SJCRH30 (cell line): ENCODE data around the gene GTF2H2C. TPM values are rescaled to one million over a fixed set of nuclear protein-coding genes. Genes with fewer than 3 reads are reported as not detected.
"Not testable (repeated sequence)": the region's sequence is repeated elsewhere in the genome, so short reads cannot be mapped to it uniquely, and the experiment has no call there.

Experiments used
- DNase-seq, 2 experiments: peaks; one replicate each; pipeline ENCODE4 v3.0.0-alpha.2; 2015 to 2020
- H3K27ac ChIP-seq: fragments of 250-450 bp; sonication (Bioruptor Pico); 2 replicates; pipeline ENCODE4 v1.5.1; 2020; ENCODE audit warnings: mild to moderate bottlenecking, moderate library complexity
- H3K27me3 ChIP-seq: fragments of 250-450 bp; sonication (Bioruptor Pico); 2 replicates; pipeline ENCODE4 v1.5.1; 2020; ENCODE audit warnings: mild to moderate bottlenecking, moderate library complexity
- H3K36me3 ChIP-seq: fragments of 250-450 bp; sonication (Bioruptor Pico); 2 replicates; pipeline ENCODE4 v1.5.1; 2020; ENCODE audit warnings: mild to moderate bottlenecking, moderate library complexity
- H3K4me1 ChIP-seq: fragments of 250-450 bp; sonication (Bioruptor Pico); 2 replicates; pipeline ENCODE4 v1.5.1; 2020; ENCODE audit warnings: mild to moderate bottlenecking, moderate library complexity
- H3K4me3 ChIP-seq: fragments of 250-450 bp; sonication (Bioruptor Pico); 2 replicates; pipeline ENCODE4 v1.5.1; 2020; ENCODE audit warnings: mild to moderate bottlenecking, moderate library complexity
- H3K9me3 ChIP-seq: fragments of 250-450 bp; sonication (Bioruptor Pico); replicated peaks from 2 replicates; pipeline ENCODE4 v1.5.1; 2020; ENCODE audit warnings: mild to moderate bottlenecking, moderate library complexity
- total RNA-seq: library from RNA; depleted of rRNA; stranded (reverse); fragments of >200 nt; shearing (Covaris generic); gene quantifications from 2 replicates; pipeline ENCODE4 v1.2.3, GENCODE V29; 2014; rRNA removed

GTF2H2C gene
- total RNA-seq, 1 experiment from 2014 or later = 109 TPM

DNA sequence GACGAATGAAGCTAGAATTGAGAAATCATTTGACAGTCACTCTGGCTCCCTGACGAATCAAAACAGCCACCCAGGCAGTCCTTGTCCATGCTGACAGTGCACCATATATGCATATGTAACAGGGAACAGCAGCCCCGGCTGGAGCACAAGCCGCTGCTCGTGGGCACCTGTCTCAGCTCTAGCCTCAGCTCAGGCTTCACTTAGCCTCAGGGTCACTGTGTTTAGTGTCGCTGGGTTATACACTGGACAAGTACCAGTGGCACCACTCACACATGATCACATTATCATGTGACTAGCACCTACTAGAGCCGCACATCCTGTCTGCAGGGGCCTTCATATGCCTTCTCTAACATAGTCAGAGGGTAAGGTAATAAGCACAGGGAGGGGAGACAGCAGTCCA is 54.9 kb downstream of the GTF2H2C start:
- H3K4me3 ChIP-seq, H3K9me3 ChIP-seq, H3K4me1 ChIP-seq, H3K27me3 ChIP-seq, H3K27ac ChIP-seq, DNase-seq, H3K36me3 ChIP-seq: not testable (repeated sequence)

DNA sequence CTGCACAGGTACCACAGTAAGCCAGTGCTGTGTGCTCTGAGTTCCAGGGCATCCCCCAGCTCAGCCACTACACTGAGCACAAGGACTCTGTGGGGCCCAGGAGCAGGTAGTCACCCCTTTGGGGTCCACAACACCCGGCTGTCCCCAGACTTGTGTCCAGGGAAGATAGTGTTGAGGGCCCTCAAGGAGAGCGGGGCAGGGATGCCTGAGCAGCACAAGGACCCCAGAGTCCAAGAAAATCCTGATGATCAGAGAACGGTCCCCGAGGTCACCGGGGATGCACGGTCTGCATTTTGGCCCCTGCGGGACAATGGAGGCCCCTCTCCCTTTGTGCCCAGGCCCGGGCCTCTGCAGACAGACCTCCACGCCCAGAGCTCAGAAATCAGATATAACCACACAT is 71.9 kb downstream of the GTF2H2C start:
- not testable (repeated sequence) for H3K36me3 ChIP-seq, H3K4me3 ChIP-seq, H3K27ac ChIP-seq, DNase-seq, H3K9me3 ChIP-seq, H3K27me3 ChIP-seq, H3K4me1 ChIP-seq

Other genes with a start within 250 kb of the GTF2H2C start
- 2.6 and 3.7 TPM in 2 replicates for gene CCDC125, start 227.4 kb upstream of the GTF2H2C start, total RNA-seq
- gene AK6, start 190.7 kb upstream of the GTF2H2C start, total RNA-seq = 57.5 and 64.0 TPM in 2 replicates
- 169 and 181 TPM in 2 replicates for gene TAF9, start 190.7 kb upstream of the GTF2H2C start, total RNA-seq
- 45.5 and 49.1 TPM in 2 replicates for gene RAD17, start 190.4 kb upstream of the GTF2H2C start, total RNA-seq
- gene MARVELD2, start 145.1 kb upstream of the GTF2H2C start, total RNA-seq = 0.20 and 0.28 TPM in 2 replicates
- gene OCLN, start 67.4 kb upstream of the GTF2H2C start, total RNA-seq = 36.1 and 36.6 TPM in 2 replicates